Naive thymus-derived CD4-positive, alpha-beta T cell (primary cell): ENCODE data around the gene ANGPTL2. TPM values are rescaled to one million over a fixed set of nuclear protein-coding genes. Genes with fewer than 3 reads are reported as not detected.

ENCODE experiments used
- ATAC-seq: fragments of 150-1000 bp; cut with Tn5 transposase; 2 replicates; pipeline ENCODE4 v1.10.0; 2021; ENCODE audit warnings: mild to moderate bottlenecking, moderate library complexity
- CTCF ChIA-PET: fragments of 350-600 bp; sonication (Branson Sonifier 250); formaldehyde crosslinking; loops from one replicate; lab custom pipeline; 2021; ENCODE audit warnings: antibody characterized with exemption; lab: Charles Lee
- POLR2A ChIA-PET: fragments of 350-600 bp; sonication (Branson Sonifier 250); formaldehyde crosslinking; loops from one replicate; lab custom pipeline; 2021; ENCODE audit warnings: antibody characterized with exemption, inconsistent platforms; lab: Charles Lee
- DNase-seq, 9 donors: peaks; one replicate each; pipeline versions ENCODE4 v3.0.0 to v3.0.0-alpha.2; 2020 to 2022; ENCODE audit warnings: mixed read lengths in 1 of 9
- H3K27ac ChIP-seq: one replicate; pipeline ENCODE4 v1.7.0; 2013; ENCODE audit warnings: mild to moderate bottlenecking, low read depth, low read length, moderate library complexity
- H3K27me3 ChIP-seq, 2 donors: one replicate each; pipeline ENCODE4 v1.7.0; 2013; ENCODE audit warnings: low read length in 2 of 2, mild to moderate bottlenecking in 2 of 2, moderate library complexity in 2 of 2; ENCODE audit not compliant: control insufficient read depth in 2 of 2, insufficient read depth in 2 of 2
- H3K36me3 ChIP-seq, 3 experiments: 1 replicate in 2 of 3; 2 replicates in 1 of 3; pipeline ENCODE4 v1.7.0; 2013; ENCODE audit warnings: low read length in 3 of 3, mild to moderate bottlenecking in 3 of 3, moderate library complexity in 1 of 3; ENCODE audit not compliant: insufficient read depth in 3 of 3, control insufficient read depth in 2 of 3
- H3K4me1 ChIP-seq, 2 donors: one replicate each; pipeline ENCODE4 v1.7.0; 2013; ENCODE audit warnings: low read length in 2 of 2, mild to moderate bottlenecking in 2 of 2, moderate library complexity in 1 of 2; ENCODE audit not compliant: control insufficient read depth in 2 of 2, insufficient read depth in 2 of 2
- H3K4me3 ChIP-seq: 2 replicates; pipeline ENCODE4 v1.7.0; 2013; ENCODE audit warnings: mild to moderate bottlenecking, low read length
- H3K9me3 ChIP-seq, 3 experiments: 1 replicate in 2 of 3; 2 replicates in 1 of 3; pipeline ENCODE4 v1.7.0; 2013; ENCODE audit warnings: low read length in 3 of 3; ENCODE audit not compliant: control insufficient read depth in 2 of 3
- H3K27ac Mint-ChIP-seq, 9 donors: one replicate each; pipeline ENCODE4 v1.8.0; 2020 to 2022; ENCODE audit warnings: mixed read lengths in 9 of 9, mild to moderate bottlenecking in 8 of 9, moderate library complexity in 5 of 9, inconsistent platforms in 2 of 9
- H3K27me3 Mint-ChIP-seq, 5 donors: one replicate each; pipeline ENCODE4 v1.8.0; 2021 to 2022; ENCODE audit warnings: mixed read lengths in 5 of 5, mild to moderate bottlenecking in 1 of 5
- H3K36me3 Mint-ChIP-seq, 5 donors: one replicate each; pipeline ENCODE4 v1.8.0; 2020 to 2022; ENCODE audit warnings: mixed read lengths in 5 of 5, mild to moderate bottlenecking in 3 of 5, inconsistent platforms in 1 of 5
- H3K4me1 Mint-ChIP-seq, 7 donors: one replicate each; pipeline ENCODE4 v1.8.0; 2020 to 2022; ENCODE audit warnings: mixed read lengths in 7 of 7, mild to moderate bottlenecking in 3 of 7, inconsistent platforms in 1 of 7
- H3K4me3 Mint-ChIP-seq, 10 donors: one replicate each; pipeline ENCODE4 v1.8.0; 2020 to 2022; ENCODE audit warnings: mild to moderate bottlenecking in 10 of 10, mixed read lengths in 10 of 10, moderate library complexity in 6 of 10, inconsistent platforms in 2 of 10
- H3K9me3 Mint-ChIP-seq, 11 donors: one replicate each; pipeline ENCODE4 v1.8.0; 2020 to 2022; ENCODE audit warnings: mixed read lengths in 11 of 11, mild to moderate bottlenecking in 4 of 11, inconsistent platforms in 1 of 11, moderate library complexity in 1 of 11
- intact Hi-C, 2 donors: fragments of 100-400 bp; cut with micrococcal nuclease; formaldehyde crosslinking; loops; one replicate each; pipeline ENCODE4 v1.15.1; 2023
- polyA plus RNA-seq, 2 donors: library from polyadenylated mRNA; unstranded; fragments of 300-500 nt; fragmentation: Illumina TruSeq; gene quantifications; one replicate each; pipeline ENCODE4 v1.2.3, GENCODE V29; 2021
- total RNA-seq, 6 experiments: library from RNA in 5 of 6; stranded (reverse) in 5 of 6; gene quantifications; 1 replicate in 5 of 6; 2 replicates in 1 of 6; pipeline ENCODE4 v1.2.3 and lab custom pipeline; 2021 to 2026

The ANGPTL2 gene
- total and polyA plus RNA-seq, 7 experiments from 2014 or later: not detected

GRCh38 chr9:127140842-127141675 lies 18.6 kb upstream of the ANGPTL2 start:
- no peaks in the 10 kb centered on the region for H3K36me3 ChIP-seq
- H3K9me3 ChIP-seq: no peaks in the 10 kb centered on the region
- no peak overlapping the region for H3K4me3 ChIP-seq
- no peaks in the 10 kb centered on the region for H3K36me3 Mint-ChIP-seq
- intact Hi-C loops: no loop called here
- no peak overlapping the region for H3K27ac Mint-ChIP-seq
- ATAC-seq (no peak), DNase-seq (no peak)
- no peak overlapping the region for H3K4me3 Mint-ChIP-seq
- ChIA-PET POLR2A (no interaction called here), CTCF (no interaction called here)
- no peaks in the 10 kb centered on the region for H3K4me1 Mint-ChIP-seq
- H3K9me3 Mint-ChIP-seq: peaks cover 0 to 2% (median 0%) of the 10 kb centered on the region in 11 donors
- no peaks in the 10 kb centered on the region for H3K27me3 ChIP-seq
- peaks cover 0 to 36% (median 0%) of the 10 kb centered on the region in 5 donors for H3K27me3 Mint-ChIP-seq
- no peak overlapping the region for H3K27ac ChIP-seq
- no peaks in the 10 kb centered on the region for H3K4me1 ChIP-seq

- POLR2A ChIA-PET: no interaction called here
- peaks cover 0 to 39% (median 0%) of the 10 kb centered on the region in 5 donors for H3K27me3 Mint-ChIP-seq
- H3K27ac Mint-ChIP-seq: no peak overlapping the region
- no peak for ATAC-seq
- H3K4me3 ChIP-seq: no peak overlapping the region
- peaks cover 0 to 2% (median 0%) of the 10 kb centered on the region in 11 donors for H3K9me3 Mint-ChIP-seq
- H3K36me3 Mint-ChIP-seq: no peaks in the 10 kb centered on the region
- intact Hi-C loops: no loop called here
- no peak overlapping the region for H3K27ac ChIP-seq
- no peaks in the 10 kb centered on the region for H3K9me3 ChIP-seq
- H3K4me1 Mint-ChIP-seq: no peaks in the 10 kb centered on the region
- CTCF ChIA-PET: no interaction called here
- H3K27me3 ChIP-seq: no peaks in the 10 kb centered on the region
- DNase-seq: no peak
- H3K36me3 ChIP-seq: no peaks in the 10 kb centered on the region
- no peaks in the 10 kb centered on the region for H3K4me1 ChIP-seq
- H3K4me3 Mint-ChIP-seq: no peak overlapping the region
These were observed 17.7 kb upstream of the ANGPTL2 start for GRCh38 chr9:127140181-127140580.

- H3K27ac ChIP-seq: no peak overlapping the region
- H3K4me3 ChIP-seq: no peak overlapping the region
- ChIA-PET POLR2A (no interaction called here), CTCF (no interaction called here)
- H3K27me3 ChIP-seq: no peaks in the 10 kb centered on the region
- no peaks in the 10 kb centered on the region for H3K36me3 Mint-ChIP-seq
- ATAC-seq (no peak), DNase-seq (no peak)
- peaks cover 0 to 2% (median 0%) of the 10 kb centered on the region in 11 donors for H3K9me3 Mint-ChIP-seq
- no peak overlapping the region for H3K27ac Mint-ChIP-seq
- no peak overlapping the region for H3K4me3 Mint-ChIP-seq
- no peaks in the 10 kb centered on the region for H3K9me3 ChIP-seq
- no peaks in the 10 kb centered on the region for H3K4me1 ChIP-seq
- no peaks in the 10 kb centered on the region for H3K4me1 Mint-ChIP-seq
- peaks cover 0 to 39% (median 0%) of the 10 kb centered on the region in 5 donors for H3K27me3 Mint-ChIP-seq
- intact Hi-C loops: no loop called here
- no peaks in the 10 kb centered on the region for H3K36me3 ChIP-seq
These were observed 17.3 kb upstream of the ANGPTL2 start for GRCh38 chr9:127139775-127140174.

GRCh38 chr9:127139071-127139731 lies 16.8 kb upstream of the ANGPTL2 start:
- intact Hi-C loops: no loop called here
- Histone ChIP-seq H3K27me3 (no peaks in the 10 kb centered on the region), H3K27ac (no peak overlapping the region), H3K36me3 (no peaks in the 10 kb centered on the region), H3K4me1 (no peaks in the 10 kb centered on the region), H3K4me3 (no peak overlapping the region), H3K9me3 (no peaks in the 10 kb centered on the region)
- no peak for ATAC-seq
- no peaks in the 10 kb centered on the region for H3K36me3 Mint-ChIP-seq
- H3K9me3 Mint-ChIP-seq: peaks cover 0 to 2% (median 0%) of the 10 kb centered on the region in 11 donors
- DNase-seq: no peak
- no peak overlapping the region for H3K4me3 Mint-ChIP-seq
- CTCF ChIA-PET: no interaction called here
- no peak overlapping the region for H3K27ac Mint-ChIP-seq
- peaks cover 0 to 39% (median 2%) of the 10 kb centered on the region in 5 donors for H3K27me3 Mint-ChIP-seq
- POLR2A ChIA-PET: no interaction called here
- no peaks in the 10 kb centered on the region for H3K4me1 Mint-ChIP-seq

- Mint-ChIP-seq H3K9me3 (peaks cover 0 to 2% (median 0%) of the 10 kb centered on the region in 11 donors), H3K4me1 (no peaks in the 10 kb centered on the region), H3K36me3 (no peaks in the 10 kb centered on the region), H3K27me3 (peaks cover 0 to 34% (median 4%) of the 10 kb centered on the region in 5 donors), H3K4me3 (no peak overlapping the region), H3K27ac (no peak overlapping the region)
- DNase-seq (no peak), ATAC-seq (no peak)
- intact Hi-C loops: no loop called here
- POLR2A ChIA-PET: no interaction called here
- H3K4me1 ChIP-seq: no peaks in the 10 kb centered on the region
- CTCF ChIA-PET: no interaction called here
- H3K27me3 ChIP-seq: no peaks in the 10 kb centered on the region
- H3K36me3 ChIP-seq: no peaks in the 10 kb centered on the region
- H3K4me3 ChIP-seq: no peak overlapping the region
- H3K9me3 ChIP-seq: no peaks in the 10 kb centered on the region
- H3K27ac ChIP-seq: no peak overlapping the region
These were observed 16.0 kb upstream of the ANGPTL2 start for GRCh38 chr9:127138444-127138843.

- intact Hi-C loops: no loop called here
- Histone ChIP-seq H3K9me3 (no peaks in the 10 kb centered on the region), H3K4me1 (no peaks in the 10 kb centered on the region), H3K27me3 (no peaks in the 10 kb centered on the region), H3K27ac (no peak overlapping the region), H3K36me3 (no peaks in the 10 kb centered on the region), H3K4me3 (no peak overlapping the region)
- no peak for DNase-seq
- no peaks in the 10 kb centered on the region for H3K36me3 Mint-ChIP-seq
- no peaks in the 10 kb centered on the region for H3K4me1 Mint-ChIP-seq
- CTCF ChIA-PET: interaction anchor here (0.7 kb wide), 1 partner anchor 172 kb away, joined by 4 read pairs; no protein-coding TSS in a partner anchor
- ATAC-seq: no peak
- H3K4me3 Mint-ChIP-seq: no peak overlapping the region
- POLR2A ChIA-PET: no interaction called here
- peaks cover 0 to 2% (median 0%) of the 10 kb centered on the region in 11 donors for H3K9me3 Mint-ChIP-seq
- peaks cover 2 to 28% (median 4%) of the 10 kb centered on the region in 5 donors for H3K27me3 Mint-ChIP-seq
- H3K27ac Mint-ChIP-seq: no peak overlapping the region
These were observed 15.4 kb upstream of the ANGPTL2 start for GRCh38 chr9:127137640-127138360.
